Natural killer cell (primary cell): ENCODE results near the gene TMEM240. TPM values are rescaled to one million over a fixed set of nuclear protein-coding genes. Genes with fewer than 3 reads are reported as not detected.
"Not testable (repeated sequence)": the region's sequence is repeated elsewhere in the genome, so short reads cannot be mapped to it uniquely, and the experiment has no call there.

ENCODE experiments used
- ATAC-seq, 3 donors: fragments of 150-1000 bp in 2 of 3; fragments of 200-7000 bp in 1 of 3; cut with Tn5 transposase; 1 replicate in 1 of 3; 2 replicates in 2 of 3; pipeline ENCODE4 v1.10.0; 2021; ENCODE audit warnings: mild to moderate bottlenecking in 2 of 3, moderate library complexity in 2 of 3
- DNase-seq, 2 donors: peaks; one replicate each; pipeline versions ENCODE4 v3.0.0 to v3.0.0-alpha.2; 2013 to 2021; ENCODE audit warnings: mixed read lengths in 1 of 2
- H3K27ac ChIP-seq: one replicate; pipeline ENCODE4 v1.5.1; 2013; ENCODE audit warnings: mild to moderate bottlenecking, low read length
- H3K27me3 ChIP-seq: one replicate; pipeline ENCODE4 v1.6.1; 2013; ENCODE audit warnings: low read length; ENCODE audit not compliant: control insufficient read depth, insufficient read depth
- H3K36me3 ChIP-seq: one replicate; pipeline ENCODE4 v1.6.1; 2013; ENCODE audit warnings: low read length; ENCODE audit not compliant: control insufficient read depth, insufficient read depth
- H3K4me1 ChIP-seq: one replicate; pipeline ENCODE4 v1.6.1; 2013; ENCODE audit warnings: low read length; ENCODE audit not compliant: control insufficient read depth, insufficient read depth
- H3K4me3 ChIP-seq: one replicate; pipeline ENCODE4 v1.5.1; 2013; ENCODE audit warnings: low read length
- H3K9me3 ChIP-seq: one replicate; pipeline ENCODE4 v1.6.1; 2013; ENCODE audit warnings: low read length; ENCODE audit not compliant: control insufficient read depth, insufficient read depth
- H3K27ac Mint-ChIP-seq, 2 donors: one replicate each; pipeline ENCODE4 v1.8.0; 2022; ENCODE audit warnings: mild to moderate bottlenecking in 2 of 2, mixed read lengths in 2 of 2, moderate library complexity in 1 of 2
- H3K27me3 Mint-ChIP-seq, 2 donors: one replicate each; pipeline ENCODE4 v1.8.0; 2022; ENCODE audit warnings: low read depth in 2 of 2, mixed read lengths in 2 of 2
- H3K36me3 Mint-ChIP-seq: one replicate; pipeline ENCODE4 v1.8.0; 2022; ENCODE audit warnings: mixed read lengths
- H3K4me1 Mint-ChIP-seq, 2 donors: one replicate each; pipeline ENCODE4 v1.8.0; 2022; ENCODE audit warnings: mixed read lengths in 2 of 2
- H3K4me3 Mint-ChIP-seq: one replicate; pipeline ENCODE4 v1.8.0; 2022; ENCODE audit warnings: mild to moderate bottlenecking, moderate library complexity, mixed read lengths
- H3K9me3 Mint-ChIP-seq, 2 donors: one replicate each; pipeline ENCODE4 v1.8.0; 2022; ENCODE audit warnings: mixed read lengths in 2 of 2
- WGBS: methylation state at CpG from one replicate; pipeline ENCODE4 v1.1.7; 2013; ENCODE audit warnings: missing lambda C conversion rate; ENCODE audit not compliant: insufficient coverage; 5-methylcytosine and 5-hydroxymethylcytosine counted together
- intact Hi-C: fragments of 100-400 bp; cut with micrococcal nuclease; formaldehyde crosslinking; loops from one replicate; pipeline ENCODE4 v1.14.2; 2022
- total RNA-seq, 4 donors: library from RNA; stranded (reverse); fragments of 120-200 nt in 1 of 4; gene quantifications; one replicate each; pipeline versions ENCODE4 v1.2.3 to v1.2.4, GENCODE V29; 2013 to 2022
- TF ChIP-seq, protein P1 (sequence below): fragments of 200-600 bp; IDR thresholded peaks from one replicate; pipeline ENCODE4 v1.8.0; 2022; ENCODE audit warnings: antibody characterized with exemption

TMEM240 gene
- total RNA-seq, 3 donors from 2014 or later (not counting 1 experiment from before 2014, with no cell fraction given), result 0.35 to 1.00 (median 0.83) TPM

DNA sequence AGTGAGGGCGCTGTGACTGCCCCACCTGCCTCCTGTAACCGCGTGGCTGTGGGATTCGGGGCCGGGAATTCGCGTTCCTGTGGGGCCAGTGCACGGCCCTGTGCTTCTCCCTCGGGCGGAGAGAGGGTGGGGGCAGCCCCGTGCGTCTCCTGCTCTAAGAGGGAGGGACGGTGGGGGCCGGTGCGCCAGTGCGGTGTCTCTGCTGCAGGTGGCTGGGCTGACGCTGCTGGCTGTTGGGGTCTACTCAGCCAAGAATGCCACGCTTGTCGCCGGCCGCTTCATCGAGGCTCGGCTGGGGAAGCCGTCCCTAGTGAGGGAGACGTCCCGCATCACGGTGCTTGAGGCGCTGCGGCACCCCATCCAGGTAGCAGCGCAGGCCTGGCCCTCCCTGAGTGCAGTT, 17.9 kb downstream of the TMEM240 start:
- H3K36me3 ChIP-seq, result peaks cover 19% of the 10 kb centered on the region
- H3K4me1 ChIP-seq, H3K27me3 ChIP-seq, H3K9me3 ChIP-seq, H3K4me3 ChIP-seq, H3K4me3 Mint-ChIP-seq, intact Hi-C loops, DNase-seq, H3K36me3 Mint-ChIP-seq, H3K27me3 Mint-ChIP-seq, ATAC-seq, H3K9me3 Mint-ChIP-seq, H3K27ac ChIP-seq, H3K4me1 Mint-ChIP-seq, H3K27ac Mint-ChIP-seq: not testable (repeated sequence)
- 96% methylated on average over 30 of the region's 30 CpGs for WGBS

DNA sequence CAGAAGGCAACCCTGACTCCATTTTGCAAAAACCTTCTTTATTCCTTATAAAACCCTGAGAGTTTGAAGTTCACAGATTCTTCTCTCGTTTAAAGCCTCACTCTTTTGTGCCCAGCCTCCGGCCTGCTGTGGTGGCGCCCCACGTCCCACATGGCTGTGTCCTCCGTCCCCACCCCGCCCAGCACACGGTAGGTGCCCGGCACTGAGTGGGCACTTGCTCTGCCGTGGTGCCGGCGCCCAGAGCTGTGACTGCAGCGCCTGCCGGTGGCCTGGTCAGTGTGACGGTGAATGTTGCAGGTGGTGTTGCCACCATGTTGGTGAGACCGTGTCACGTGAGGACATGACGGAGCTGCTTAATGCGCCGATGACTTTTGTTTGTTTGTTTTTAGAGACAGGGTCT, 19.1 kb downstream of the TMEM240 start:
- Histone ChIP-seq H3K36me3 (peaks cover 17% of the 10 kb centered on the region), H3K27me3 (no peaks in the 10 kb centered on the region), H3K27ac (no peak overlapping the region), H3K4me1 (no peaks in the 10 kb centered on the region), H3K9me3 (no peaks in the 10 kb centered on the region), H3K4me3 (no peak overlapping the region)
- H3K27me3 Mint-ChIP-seq, result no peaks in the 10 kb centered on the region
- DNase-seq (no peak), ATAC-seq (no peak)
- H3K27ac Mint-ChIP-seq, result no peak overlapping the region
- no peaks in the 10 kb centered on the region for H3K36me3 Mint-ChIP-seq
- no peaks in the 10 kb centered on the region for H3K4me1 Mint-ChIP-seq
- TF ChIP-seq, protein P1, sequence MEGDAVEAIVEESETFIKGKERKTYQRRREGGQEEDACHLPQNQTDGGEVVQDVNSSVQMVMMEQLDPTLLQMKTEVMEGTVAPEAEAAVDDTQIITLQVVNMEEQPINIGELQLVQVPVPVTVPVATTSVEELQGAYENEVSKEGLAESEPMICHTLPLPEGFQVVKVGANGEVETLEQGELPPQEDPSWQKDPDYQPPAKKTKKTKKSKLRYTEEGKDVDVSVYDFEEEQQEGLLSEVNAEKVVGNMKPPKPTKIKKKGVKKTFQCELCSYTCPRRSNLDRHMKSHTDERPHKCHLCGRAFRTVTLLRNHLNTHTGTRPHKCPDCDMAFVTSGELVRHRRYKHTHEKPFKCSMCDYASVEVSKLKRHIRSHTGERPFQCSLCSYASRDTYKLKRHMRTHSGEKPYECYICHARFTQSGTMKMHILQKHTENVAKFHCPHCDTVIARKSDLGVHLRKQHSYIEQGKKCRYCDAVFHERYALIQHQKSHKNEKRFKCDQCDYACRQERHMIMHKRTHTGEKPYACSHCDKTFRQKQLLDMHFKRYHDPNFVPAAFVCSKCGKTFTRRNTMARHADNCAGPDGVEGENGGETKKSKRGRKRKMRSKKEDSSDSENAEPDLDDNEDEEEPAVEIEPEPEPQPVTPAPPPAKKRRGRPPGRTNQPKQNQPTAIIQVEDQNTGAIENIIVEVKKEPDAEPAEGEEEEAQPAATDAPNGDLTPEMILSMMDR, result no peak
- no peak overlapping the region for H3K4me3 Mint-ChIP-seq
- WGBS, result 95% methylated on average over 19 of the region's 19 CpGs
- H3K9me3 Mint-ChIP-seq, result no peaks in the 10 kb centered on the region
- intact Hi-C loops, result no loop called here

DNA sequence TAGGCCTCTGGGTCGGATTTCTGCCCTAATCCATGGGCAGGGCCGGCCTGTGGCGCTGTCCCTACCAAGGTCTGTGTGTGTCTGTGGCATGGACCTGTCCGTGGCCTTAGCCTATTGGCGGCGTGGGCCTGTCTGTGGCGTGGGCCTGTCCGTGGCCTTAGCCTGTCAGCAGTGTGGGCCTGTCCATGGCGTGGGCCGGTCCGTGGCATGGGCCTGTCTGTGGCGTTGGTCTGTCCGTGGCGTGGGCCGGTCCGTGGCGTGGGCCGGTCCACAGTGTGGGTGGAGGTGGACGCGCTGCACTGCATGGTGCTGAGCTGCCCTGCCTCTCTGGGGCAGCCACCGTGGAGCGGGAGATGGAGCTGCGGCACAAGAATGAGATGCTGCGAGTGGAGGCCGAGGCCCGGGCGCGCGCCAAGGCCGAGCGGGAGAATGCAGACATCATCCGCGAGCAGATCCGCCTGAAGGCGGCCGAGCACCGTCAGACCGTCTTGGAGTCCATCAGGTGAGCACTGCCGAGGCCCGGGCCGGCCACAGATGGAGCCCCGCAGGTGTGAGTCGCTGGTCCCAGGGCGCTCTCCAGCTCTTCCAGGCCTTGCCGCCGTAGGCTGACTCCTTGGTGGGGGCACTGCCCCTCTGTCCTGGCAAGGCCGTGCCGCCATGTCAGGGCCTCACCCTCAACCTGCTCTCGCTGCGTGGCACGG, 20.5 kb downstream of the TMEM240 start:
- not testable (repeated sequence) for H3K9me3 ChIP-seq

DNA sequence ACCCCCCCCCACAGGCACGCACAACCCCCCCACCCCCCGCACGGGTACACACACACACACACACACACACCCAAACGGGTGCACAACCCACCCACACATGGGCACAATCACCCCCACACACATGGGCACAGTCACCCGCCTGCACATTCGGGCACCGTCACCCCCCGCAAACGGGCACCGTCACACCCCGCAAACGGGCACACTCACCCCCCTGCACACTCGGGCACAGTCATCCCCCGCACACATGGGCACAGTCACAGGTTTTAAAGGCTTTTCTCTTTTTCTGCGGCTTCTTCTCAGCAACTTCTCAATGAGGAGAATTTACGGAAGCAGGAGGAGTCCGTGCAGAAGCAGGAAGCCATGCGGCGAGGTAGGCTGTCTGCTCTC, 21.8 kb downstream of the TMEM240 start:
- H3K4me3 Mint-ChIP-seq, H3K4me1 Mint-ChIP-seq, H3K36me3 Mint-ChIP-seq, H3K27ac ChIP-seq, H3K27me3 Mint-ChIP-seq, ATAC-seq, intact Hi-C loops, H3K4me3 ChIP-seq, H3K9me3 Mint-ChIP-seq, H3K9me3 ChIP-seq, H3K27ac Mint-ChIP-seq, DNase-seq, H3K4me1 ChIP-seq, H3K27me3 ChIP-seq: not testable (repeated sequence)
- H3K36me3 ChIP-seq, result peaks cover 15% of the 10 kb centered on the region
- 99% methylated on average over 12 of the region's 19 CpGs for WGBS

More for the DNA sequence above, 20.5 kb downstream of the TMEM240 start:
- intact Hi-C loops, DNase-seq, H3K27ac Mint-ChIP-seq, H3K4me3 Mint-ChIP-seq, H3K36me3 Mint-ChIP-seq, H3K27ac ChIP-seq, H3K9me3 Mint-ChIP-seq, H3K27me3 ChIP-seq, H3K4me1 Mint-ChIP-seq, H3K27me3 Mint-ChIP-seq, H3K4me1 ChIP-seq, H3K4me3 ChIP-seq: not testable (repeated sequence)
- WGBS, result 98% methylated on average over 41 of the region's 51 CpGs
- ATAC-seq, result peak in 1 of 3 donors; percentile 28
- H3K36me3 ChIP-seq, result peaks cover 15% of the 10 kb centered on the region

DNA sequence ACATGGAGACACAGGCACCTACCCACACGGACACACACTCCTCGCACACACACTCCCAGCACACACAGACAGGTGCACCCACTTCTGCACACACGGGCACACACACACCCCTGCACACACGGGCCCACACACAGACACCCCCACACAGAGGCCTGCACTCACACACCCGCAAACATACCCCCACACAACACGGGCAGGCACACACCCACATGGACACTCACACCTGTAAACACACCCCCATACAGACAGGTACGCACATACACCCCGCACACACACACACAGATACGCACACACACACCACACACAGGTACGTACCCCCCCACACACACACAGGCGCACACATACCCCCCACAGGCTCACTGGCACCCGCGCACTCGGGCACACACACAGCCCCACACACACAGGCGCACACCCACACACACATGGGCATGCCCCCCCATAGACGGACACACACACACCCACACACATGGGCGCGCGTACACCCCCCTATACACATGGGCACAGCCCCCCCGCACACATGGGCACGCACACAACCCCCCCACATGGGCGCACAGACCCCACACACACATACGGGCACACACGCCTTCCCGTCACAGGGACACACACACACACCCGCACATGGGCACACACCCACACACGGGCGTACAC, 22.3 kb downstream of the TMEM240 start:
- no peaks in the 10 kb centered on the region for H3K9me3 ChIP-seq
- H3K36me3 ChIP-seq, result peaks cover 13% of the 10 kb centered on the region
- Mint-ChIP-seq H3K4me1 (peaks cover 0 to 5% of the 10 kb centered on the region in 2 donors), H3K27me3 (no peaks in the 10 kb centered on the region), H3K36me3 (no peaks in the 10 kb centered on the region), H3K4me3 (no peak overlapping the region), H3K27ac (no peak overlapping the region), H3K9me3 (no peaks in the 10 kb centered on the region)
- intact Hi-C loops, result no loop called here
- H3K27me3 ChIP-seq, result no peaks in the 10 kb centered on the region
- peaks cover 3% of the 10 kb centered on the region for H3K4me1 ChIP-seq
- DNase-seq (no peak), ATAC-seq (no peak)
- H3K4me3 ChIP-seq, result no peak overlapping the region
- WGBS, result 97% methylated on average over 21 of the region's 28 CpGs
- H3K27ac ChIP-seq, result no peak overlapping the region
- TF ChIP-seq, protein P1, result no peak

DNA sequence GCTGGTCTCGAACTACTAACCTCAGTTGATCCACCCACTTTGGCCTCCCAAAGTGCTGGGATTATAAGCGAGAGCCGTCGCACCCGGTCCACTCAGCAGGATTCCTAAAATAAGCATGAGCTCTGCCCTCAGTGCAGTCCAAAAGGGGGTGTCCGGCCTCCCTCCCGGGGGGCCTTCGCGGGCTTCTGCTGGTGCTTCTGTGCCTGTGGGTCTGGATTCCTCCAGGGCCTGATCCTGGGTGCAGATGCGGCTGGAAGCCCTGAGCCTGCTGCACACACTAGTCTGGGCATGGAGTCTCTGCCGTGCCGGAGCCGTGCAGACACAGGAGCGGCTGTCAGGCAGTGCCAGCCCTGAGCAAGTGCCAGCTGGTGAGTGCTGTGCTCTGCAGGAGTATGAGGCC, 23.5 kb downstream of the TMEM240 start:
- not testable (repeated sequence) for ATAC-seq

More for the DNA sequence above, 23.5 kb downstream of the TMEM240 start:
- H3K4me3 ChIP-seq, H3K4me3 Mint-ChIP-seq, H3K4me1 Mint-ChIP-seq, H3K27ac ChIP-seq, H3K27me3 Mint-ChIP-seq, intact Hi-C loops, H3K27ac Mint-ChIP-seq, H3K27me3 ChIP-seq, H3K36me3 Mint-ChIP-seq, DNase-seq, H3K9me3 Mint-ChIP-seq, H3K4me1 ChIP-seq, H3K9me3 ChIP-seq: not testable (repeated sequence)
- 97% methylated on average over 10 of the region's 14 CpGs for WGBS
- H3K36me3 ChIP-seq, result peaks cover 13% of the 10 kb centered on the region
